Ectodermal cell (in vitro differentiated cells): ENCODE results near the gene CTDSP1.

Experiments used
- H3K27ac ChIP-seq: 2 replicates; pipeline ENCODE4 v1.7.0; 2013; ENCODE audit warnings: mild to moderate bottlenecking, low read depth, low read length; ENCODE audit not compliant: insufficient read depth, poor library complexity, severe bottlenecking
- H3K27me3 ChIP-seq: 2 replicates; pipeline ENCODE4 v1.7.0; 2013; ENCODE audit warnings: mild to moderate bottlenecking, low read length; ENCODE audit not compliant: insufficient read depth, control insufficient read depth, poor library complexity, severe bottlenecking
- H3K36me3 ChIP-seq: one replicate; pipeline ENCODE4 v1.7.0; 2013; ENCODE audit warnings: low read length; ENCODE audit not compliant: control insufficient read depth, insufficient read depth
- H3K4me1 ChIP-seq: one replicate; pipeline ENCODE4 v1.7.0; 2013; ENCODE audit warnings: low read length; ENCODE audit not compliant: control insufficient read depth, insufficient read depth
- H3K4me3 ChIP-seq: 2 replicates; pipeline ENCODE4 v1.7.0; 2013; ENCODE audit warnings: low read depth, low read length, control low read depth; ENCODE audit not compliant: insufficient read depth
- H3K9me3 ChIP-seq: 2 replicates; pipeline ENCODE4 v1.7.0; 2013; ENCODE audit warnings: mild to moderate bottlenecking, low read length, moderate library complexity; ENCODE audit not compliant: control insufficient read depth
- WGBS, 2 experiments: methylation state at CpG; one replicate each; pipeline ENCODE4 v1.1.7; 2013; ENCODE audit warnings: missing lambda C conversion rate in 2 of 2; 5-methylcytosine and 5-hydroxymethylcytosine counted together

Gene CTDSP1

DNA sequence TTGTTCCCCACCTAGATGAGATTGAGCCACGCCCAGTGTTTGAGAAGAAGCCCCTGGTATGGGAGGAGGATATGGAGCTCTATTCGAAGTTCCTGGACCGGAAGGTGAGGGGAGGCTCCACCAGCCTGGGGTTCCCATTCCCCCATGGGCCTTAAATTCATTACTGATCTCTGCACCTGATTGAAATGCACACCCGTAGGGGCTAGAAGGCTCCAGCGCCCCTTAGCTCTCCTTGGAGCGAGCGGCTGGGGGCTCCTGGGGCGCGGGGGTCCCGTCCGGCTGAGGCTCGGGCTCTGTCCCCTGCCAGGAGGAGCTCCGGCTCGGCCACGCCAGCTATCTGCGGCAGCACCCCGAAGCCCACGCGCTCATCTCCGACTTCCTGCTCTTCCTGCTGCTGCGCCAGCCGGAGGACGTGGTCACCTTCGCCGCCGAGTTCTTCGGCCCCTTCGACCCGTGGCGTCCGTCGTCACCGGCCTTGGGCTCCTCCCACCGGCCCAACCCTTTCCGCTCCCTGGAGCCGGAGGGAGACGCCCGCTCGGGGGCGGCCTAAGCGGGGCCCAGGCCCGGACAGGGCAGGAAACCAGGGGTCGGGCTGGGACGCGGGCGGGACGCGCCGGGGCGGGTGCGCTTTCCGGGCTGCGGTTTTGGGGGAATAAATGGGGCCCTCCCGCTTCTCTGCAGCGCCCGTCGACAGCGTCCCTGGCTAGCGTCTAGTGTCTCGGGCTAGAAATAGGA is 32.1 kb upstream of the CTDSP1 start:
- Histone ChIP-seq H3K9me3 (no peaks in the 10 kb centered on the region), H3K27me3 (peaks cover 4% of the 10 kb centered on the region), H3K4me1 (no peaks in the 10 kb centered on the region), H3K27ac (no peak overlapping the region), H3K4me3 (peak overlapping the region; percentile 44), H3K36me3 (no peaks in the 10 kb centered on the region)
- WGBS, 2 experiments = 10% methylated on average over 60 of the region's 60 CpGs

DNA sequence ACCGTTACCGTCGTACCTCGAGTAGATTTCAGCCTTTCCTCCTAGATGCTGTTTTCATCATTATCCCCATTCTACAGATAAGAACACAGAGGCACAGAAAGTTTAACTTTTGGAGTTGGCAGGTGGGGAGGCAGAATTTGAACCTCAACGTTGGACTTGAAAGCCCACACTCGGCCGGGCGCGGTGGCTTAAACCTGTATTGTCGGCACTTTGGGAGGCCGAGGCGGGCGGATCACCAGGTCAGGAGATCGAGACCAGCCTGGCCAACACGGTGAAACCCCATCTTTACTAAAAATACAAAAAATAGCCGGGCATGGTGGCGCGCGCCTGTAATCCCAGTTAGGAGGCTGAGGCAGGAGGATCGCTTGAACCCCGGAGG is 31.5 kb upstream of the CTDSP1 start:
- no peaks in the 10 kb centered on the region for H3K4me1 ChIP-seq
- no peaks in the 10 kb centered on the region for H3K9me3 ChIP-seq
- 80 to 81% methylated on average over 21 of the region's 21 CpGs for WGBS, 2 experiments
- H3K36me3 ChIP-seq = no peaks in the 10 kb centered on the region
- H3K4me3 ChIP-seq = peak overlapping the region; percentile 44
- no peak overlapping the region for H3K27ac ChIP-seq
- H3K27me3 ChIP-seq = peaks cover 4% of the 10 kb centered on the region

DNA sequence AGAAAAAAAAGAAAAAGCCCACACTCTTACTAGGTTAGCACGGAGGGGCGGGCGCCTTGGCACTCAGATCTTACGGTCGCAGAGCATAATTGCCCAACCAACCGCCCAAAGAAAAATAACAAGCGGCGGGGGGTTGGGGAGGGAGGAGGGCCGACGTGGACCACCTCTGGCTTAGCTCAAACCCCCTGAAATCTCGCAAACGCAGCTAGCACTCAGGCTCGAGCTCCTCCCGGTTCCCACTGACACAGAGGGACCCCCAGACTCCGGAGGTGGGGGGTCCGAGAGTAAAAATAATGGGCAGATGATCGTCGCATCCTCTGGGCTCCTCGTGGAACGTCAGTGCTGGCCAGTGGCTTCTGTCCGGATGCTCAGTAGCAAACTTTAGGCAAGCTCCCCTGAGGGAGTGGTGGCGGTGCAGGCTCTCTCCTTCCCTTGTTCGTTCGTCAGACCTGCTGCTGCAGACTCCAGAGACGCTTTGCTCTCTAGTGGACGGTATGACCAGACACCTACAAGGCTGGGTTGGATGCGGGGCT is 31.0 kb upstream of the CTDSP1 start:
- Histone ChIP-seq H3K27ac (no peak overlapping the region), H3K36me3 (no peaks in the 10 kb centered on the region), H3K9me3 (no peaks in the 10 kb centered on the region), H3K4me3 (no peak overlapping the region), H3K27me3 (peaks cover 4% of the 10 kb centered on the region), H3K4me1 (no peaks in the 10 kb centered on the region)
- WGBS, 2 experiments = 65 to 71% methylated on average over 26 to 27 of the region's 27 CpGs

DNA sequence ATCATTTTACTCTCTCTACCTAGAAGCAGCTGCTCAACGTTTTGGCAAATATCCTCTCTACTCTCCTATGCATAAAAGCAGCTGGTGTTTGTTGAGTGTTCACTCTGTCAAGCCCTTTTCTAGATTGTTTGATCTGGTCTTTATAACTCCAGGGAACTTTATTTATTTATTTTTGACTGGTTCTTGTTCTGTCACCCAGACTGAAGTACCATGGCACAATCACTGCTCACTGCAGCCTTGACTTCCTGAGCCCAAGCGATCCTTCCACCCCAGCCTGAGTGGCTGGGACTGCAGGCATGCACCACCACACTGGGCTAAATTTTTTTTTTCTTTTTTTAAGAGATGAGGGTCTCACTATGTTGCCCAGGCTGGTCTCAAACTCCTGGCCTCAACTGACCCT is 30.3 kb upstream of the CTDSP1 start:
- WGBS, 2 experiments = 66 to 90% methylated on average over 2 of the region's 2 CpGs
- no peak overlapping the region for H3K27ac ChIP-seq
- H3K36me3 ChIP-seq = no peaks in the 10 kb centered on the region
- H3K9me3 ChIP-seq = no peaks in the 10 kb centered on the region
- H3K4me3 ChIP-seq = no peak overlapping the region
- H3K27me3 ChIP-seq = peaks cover 4% of the 10 kb centered on the region
- H3K4me1 ChIP-seq = no peaks in the 10 kb centered on the region

DNA sequence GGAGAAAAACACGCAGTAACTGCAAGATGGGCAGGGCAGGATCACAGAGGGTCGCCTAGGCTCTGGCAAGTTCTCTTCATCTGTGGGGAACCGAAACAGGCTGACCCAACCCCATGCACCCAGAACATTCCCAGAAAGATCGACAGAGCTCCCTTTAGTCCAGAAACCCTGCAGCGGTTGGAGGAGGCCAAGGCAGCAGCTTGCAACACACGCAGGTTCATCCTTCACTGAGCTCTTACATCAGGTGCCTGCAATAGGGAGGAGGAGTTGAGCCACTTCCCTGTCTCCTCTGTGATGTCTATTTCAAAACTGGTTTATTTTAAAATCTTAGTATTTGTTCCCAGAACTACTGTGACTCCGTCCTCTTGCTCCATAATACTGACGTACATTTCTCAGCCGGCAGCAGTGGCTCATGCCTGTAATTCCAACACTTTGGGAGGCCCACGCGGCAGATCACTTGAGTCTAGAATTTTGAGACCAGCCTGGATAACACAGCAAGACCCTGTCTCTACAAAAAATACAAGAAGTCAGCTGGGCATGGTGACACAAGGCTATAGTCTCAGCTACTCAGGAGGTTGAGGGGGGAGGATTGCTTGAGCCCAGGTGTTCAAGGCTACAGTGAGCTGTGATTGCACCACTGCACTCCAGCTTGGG is 29.1 kb upstream of the CTDSP1 start:
- no peaks in the 10 kb centered on the region for H3K36me3 ChIP-seq
- no peak overlapping the region for H3K4me3 ChIP-seq
- H3K27me3 ChIP-seq = peaks cover 4% of the 10 kb centered on the region
- 90% methylated on average over 11 of the region's 11 CpGs for WGBS, 2 experiments
- no peaks in the 10 kb centered on the region for H3K4me1 ChIP-seq
- no peak overlapping the region for H3K27ac ChIP-seq
- H3K9me3 ChIP-seq = no peaks in the 10 kb centered on the region

DNA sequence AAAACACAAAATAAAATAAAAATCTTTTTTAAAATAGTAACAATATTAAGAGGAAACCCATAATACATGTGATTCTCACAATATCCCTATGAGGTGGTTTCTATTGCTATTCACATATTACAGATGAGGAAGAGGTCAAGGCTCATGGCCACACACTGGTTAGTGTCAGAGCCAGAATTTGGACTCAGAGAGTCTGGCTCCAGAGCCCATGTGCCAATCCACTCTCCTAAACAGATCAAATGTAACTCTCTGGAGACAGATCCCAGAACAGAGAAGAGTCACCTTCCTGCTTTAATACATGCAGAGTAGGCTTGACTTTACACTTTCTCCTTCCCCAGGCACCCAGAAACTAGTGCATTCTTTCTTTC is 27.7 kb upstream of the CTDSP1 start:
- no peaks in the 10 kb centered on the region for H3K36me3 ChIP-seq
- no peak overlapping the region for H3K4me3 ChIP-seq
- no peaks in the 10 kb centered on the region for H3K9me3 ChIP-seq
- no peak overlapping the region for H3K27ac ChIP-seq
- no peaks in the 10 kb centered on the region for H3K4me1 ChIP-seq
- peaks cover 1% of the 10 kb centered on the region for H3K27me3 ChIP-seq

DNA sequence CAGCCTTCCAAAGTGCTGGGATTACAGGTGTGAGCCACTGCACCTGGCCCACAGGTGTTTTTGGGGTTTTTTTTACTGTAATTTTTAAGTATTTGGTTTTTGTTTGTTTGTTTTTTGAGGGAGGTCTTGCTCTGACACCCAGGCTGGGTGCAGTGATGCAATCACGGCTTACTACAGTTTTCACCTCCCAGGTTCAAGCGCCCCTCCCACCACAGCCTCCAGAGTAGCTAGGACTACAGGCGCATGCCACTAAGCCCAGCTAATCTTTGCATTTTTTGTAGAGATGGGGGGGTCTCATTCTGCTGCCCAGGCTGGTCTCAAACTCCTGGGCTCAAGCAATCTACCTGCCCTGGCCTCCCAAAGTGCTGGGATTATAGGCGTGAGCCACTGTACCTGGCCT is 24.9 kb upstream of the CTDSP1 start:
- Histone ChIP-seq H3K4me1 (no peaks in the 10 kb centered on the region), H3K27me3 (no peaks in the 10 kb centered on the region), H3K9me3 (no peaks in the 10 kb centered on the region), H3K4me3 (no peak overlapping the region), H3K36me3 (no peaks in the 10 kb centered on the region), H3K27ac (no peak overlapping the region)
- WGBS, 2 experiments = 92 to 93% methylated on average over 4 of the region's 4 CpGs

DNA sequence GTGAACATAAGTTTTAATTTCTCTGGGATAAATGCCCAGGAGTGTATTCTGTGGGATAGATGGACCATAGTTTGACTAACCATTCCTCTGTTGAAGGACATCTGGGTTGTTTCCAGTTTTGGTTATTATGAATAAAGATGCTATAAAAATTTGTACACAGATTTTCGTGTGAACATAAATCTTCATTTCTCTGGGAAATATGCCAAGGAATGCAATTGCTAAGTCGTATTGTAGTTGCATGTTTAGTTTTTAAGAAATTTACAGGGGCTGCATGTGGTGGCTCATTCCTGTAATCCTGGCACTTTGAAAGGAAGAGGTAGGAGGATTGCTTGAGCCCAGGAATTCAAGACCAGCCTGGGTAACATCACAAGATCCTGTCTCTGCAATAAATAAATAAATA is 24.5 kb upstream of the CTDSP1 start:
- Histone ChIP-seq H3K27ac (no peak overlapping the region), H3K4me3 (no peak overlapping the region), H3K9me3 (no peaks in the 10 kb centered on the region), H3K27me3 (no peaks in the 10 kb centered on the region), H3K36me3 (no peaks in the 10 kb centered on the region), H3K4me1 (no peaks in the 10 kb centered on the region)
- WGBS, 2 experiments = 84 to 91% methylated on average over 2 of the region's 2 CpGs

DNA sequence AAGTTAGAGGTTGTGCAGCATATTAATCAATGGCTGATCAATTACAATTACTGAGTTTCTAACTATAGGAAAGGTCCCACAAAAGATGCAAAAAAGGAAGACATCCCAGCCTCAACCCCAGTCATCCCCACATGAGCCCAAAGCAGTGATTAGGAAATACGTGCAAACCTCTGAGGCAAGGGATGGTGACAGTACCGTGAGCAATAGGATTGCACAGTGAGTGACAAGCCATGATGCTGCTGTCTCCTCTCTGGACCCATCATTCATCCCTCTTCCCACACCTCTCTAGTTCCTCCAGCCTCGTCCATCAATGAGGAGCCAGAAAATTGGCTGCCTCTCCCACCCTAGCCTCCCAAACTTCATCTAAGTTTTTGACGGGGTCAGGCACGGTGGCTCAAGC is 21.6 kb upstream of the CTDSP1 start:
- H3K36me3 ChIP-seq = no peaks in the 10 kb centered on the region
- no peaks in the 10 kb centered on the region for H3K4me1 ChIP-seq
- H3K27me3 ChIP-seq = no peaks in the 10 kb centered on the region
- no peak overlapping the region for H3K4me3 ChIP-seq
- 83 to 87% methylated on average over 5 of the region's 5 CpGs for WGBS, 2 experiments
- H3K27ac ChIP-seq = no peak overlapping the region
- no peaks in the 10 kb centered on the region for H3K9me3 ChIP-seq

DNA sequence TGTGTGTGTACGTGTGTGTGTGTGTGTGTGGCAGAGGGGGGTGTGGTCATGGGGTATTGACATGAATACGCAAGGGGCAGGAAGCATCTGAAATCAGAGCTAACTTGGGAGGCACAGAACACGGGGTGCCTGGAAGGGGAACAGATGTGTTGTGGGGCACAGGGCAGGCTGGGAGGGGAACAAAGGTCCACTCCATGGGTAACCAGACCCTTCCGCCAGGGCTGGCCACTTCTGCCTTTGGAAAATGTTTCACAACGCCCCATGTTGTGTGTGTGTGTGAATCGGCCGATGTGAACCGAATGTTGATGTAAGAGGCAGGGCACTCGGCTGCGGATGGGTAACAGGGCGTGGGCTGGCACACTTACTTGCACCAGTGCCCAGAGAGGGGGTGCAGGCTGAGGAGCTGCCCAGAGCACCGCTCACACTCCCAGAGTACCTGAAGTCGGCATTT is 17.7 kb upstream of the CTDSP1 start, which contains the start of gene SLC11A1:
SLC11A1 (plus strand) TSS at position 358 of the 451 bp plus-strand sequence. CDS start 96 bp downstream, outside the sequence.
- H3K9me3 ChIP-seq = no peaks in the 10 kb centered on the region
- H3K27me3 ChIP-seq = peaks cover 2% of the 10 kb centered on the region
- WGBS, 2 experiments = 91 to 92% methylated on average over 13 of the region's 13 CpGs
- H3K4me3 ChIP-seq = no peak within 1 kb of the TSS
- no peak within 1 kb of the TSS for H3K27ac ChIP-seq
- no peaks in the 10 kb centered on the region for H3K4me1 ChIP-seq
- no peaks in the 10 kb centered on the region for H3K36me3 ChIP-seq
